Measurements from ENCODE around the gene GRAMD2A.

DNA sequence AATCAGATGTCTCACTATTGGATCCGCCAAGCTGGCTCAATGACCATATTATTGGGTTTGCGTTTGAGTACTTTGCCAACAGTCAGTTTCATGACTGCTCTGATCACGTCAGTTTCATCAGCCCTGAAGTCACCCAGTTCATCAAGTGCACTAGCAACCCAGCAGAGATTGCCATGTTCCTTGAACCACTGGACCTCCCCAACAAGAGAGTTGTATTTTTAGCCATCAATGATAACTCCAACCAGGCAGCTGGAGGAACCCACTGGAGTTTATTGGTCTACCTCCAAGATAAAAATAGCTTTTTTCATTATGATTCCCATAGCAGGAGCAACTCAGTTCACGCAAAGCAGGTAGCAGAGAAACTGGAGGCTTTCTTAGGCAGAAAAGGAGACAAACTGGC lies 57.9 kb downstream of the GRAMD2A start:
- TF ChIP-seq POLR2A (IDR thresholded peaks at IDR 0.05) (no peak), POLR2AphosphoS5 (IDR thresholded peaks at IDR 0.05) (no peak)

Measured in transverse colon (tissue), 3 donors.